HG03064 (cell line): ENCODE results near the gene ZNF330.

Experiments used
- ATAC-seq: cut with Tn5 transposase; IDR thresholded peaks from one replicate; pipeline ENCODE4 v1.9.1; 2021; ENCODE audit warnings: low read depth; ENCODE audit not compliant: unreplicated experiment

ZNF330 gene

DNA sequence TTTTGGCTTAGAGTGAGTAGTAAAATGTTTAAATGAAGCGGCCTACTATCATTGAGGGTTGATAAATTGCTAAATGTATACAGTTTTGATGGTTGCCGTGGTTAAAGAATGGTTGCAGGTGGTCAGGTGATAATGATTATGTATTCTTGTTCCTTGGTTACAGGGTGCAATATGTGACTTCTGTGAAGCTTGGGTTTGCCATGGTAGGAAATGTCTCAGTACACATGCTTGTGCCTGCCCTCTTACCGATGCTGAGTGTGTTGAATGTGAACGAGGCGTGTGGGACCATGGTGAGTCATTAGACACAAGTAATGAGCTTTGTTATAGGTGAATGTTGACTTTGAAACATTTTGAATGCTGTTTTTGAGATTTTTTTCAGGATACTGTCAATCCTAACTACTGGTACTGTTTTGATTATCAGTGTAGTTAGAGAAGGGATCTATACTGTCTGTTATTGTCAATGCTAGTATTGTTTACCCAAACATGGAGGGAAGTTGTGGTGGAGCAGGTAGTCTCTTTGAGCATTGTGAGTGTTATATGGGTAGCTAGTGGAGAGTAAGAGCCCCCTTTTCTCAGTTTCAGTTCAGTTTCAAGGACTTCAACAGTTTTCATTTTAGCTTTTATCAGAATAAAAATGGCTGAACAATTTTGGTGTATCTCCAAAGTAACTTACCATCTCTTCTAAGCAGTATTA is 8.9 kb downstream of the ZNF330 start:
- no peak for ATAC-seq

DNA sequence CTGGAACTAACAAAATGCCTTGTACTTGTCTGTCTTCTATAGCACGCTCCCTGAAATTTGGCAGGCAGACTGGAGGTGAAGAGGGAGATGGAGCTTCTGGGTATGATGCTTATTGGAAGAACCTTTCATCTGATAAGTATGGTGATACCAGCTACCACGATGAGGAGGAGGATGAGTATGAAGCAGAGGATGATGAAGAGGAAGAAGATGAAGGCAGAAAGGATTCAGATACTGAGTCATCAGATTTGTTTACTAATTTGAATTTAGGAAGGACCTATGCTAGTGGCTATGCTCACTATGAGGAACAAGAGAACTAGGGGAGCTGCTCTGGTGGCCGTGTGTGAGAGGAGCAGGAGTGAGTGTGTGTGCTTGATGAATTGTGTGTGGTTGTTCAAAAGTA is 13.0 kb downstream of the ZNF330 start:
- no peak for ATAC-seq

DNA sequence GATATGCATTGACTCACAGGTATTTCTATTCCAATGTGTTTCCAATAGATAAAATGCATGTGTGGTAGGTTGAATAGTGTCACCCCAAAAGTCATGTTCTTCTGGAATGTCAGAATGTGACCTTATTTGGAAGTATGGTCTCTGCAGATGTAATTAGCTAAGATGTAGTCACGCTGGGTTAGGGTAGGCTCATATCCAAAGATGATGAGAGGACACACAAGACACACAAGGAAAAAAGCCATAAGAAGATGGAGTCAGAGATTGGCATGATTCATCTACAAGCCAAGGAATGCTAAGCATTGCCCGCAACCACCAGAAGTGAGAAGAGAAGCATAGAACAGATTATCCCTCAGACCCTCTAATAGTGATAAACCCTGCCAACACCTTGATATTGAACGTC is 17.5 kb downstream of the ZNF330 start:
- ATAC-seq, result no peak

DNA sequence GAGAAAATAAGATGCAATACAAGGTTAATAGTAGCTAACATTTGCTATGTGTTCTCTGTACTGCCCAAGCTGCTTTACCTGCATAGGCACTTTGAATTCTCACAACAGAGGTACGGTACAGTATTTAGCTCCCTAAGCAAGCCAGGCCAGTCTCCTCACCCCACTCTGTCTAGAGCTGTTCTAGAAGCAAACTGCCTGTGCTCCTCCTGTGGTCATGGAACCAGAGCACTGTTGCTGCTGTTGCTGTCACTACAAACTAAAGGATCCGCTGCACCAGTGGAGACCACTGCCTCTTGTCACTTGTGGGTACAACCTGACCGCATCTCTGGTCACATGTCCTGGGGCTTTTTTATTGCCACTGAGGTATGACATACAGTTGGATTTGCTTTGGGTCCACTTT is 19.6 kb downstream of the ZNF330 start:
- ATAC-seq, result no peak

DNA sequence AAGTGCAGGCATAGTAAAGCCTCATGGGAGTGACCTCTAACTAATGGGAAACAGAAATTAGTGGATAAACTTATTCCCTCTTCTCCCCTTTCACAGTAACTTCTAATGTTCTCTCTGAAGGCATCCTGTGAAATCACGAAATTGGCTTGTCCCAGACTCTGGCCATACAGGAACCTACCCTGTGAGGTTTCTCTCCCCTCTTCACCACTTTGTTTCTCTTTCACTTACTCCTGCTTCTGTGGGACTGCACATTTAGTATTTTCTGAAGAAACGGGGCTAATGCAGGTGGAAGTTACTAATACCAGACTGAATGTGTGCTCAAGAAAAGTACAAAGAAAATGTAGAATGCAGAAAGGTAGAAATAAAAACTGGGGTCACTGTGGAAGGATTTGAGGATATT is 20.0 kb downstream of the ZNF330 start:
- ATAC-seq, result no peak

DNA sequence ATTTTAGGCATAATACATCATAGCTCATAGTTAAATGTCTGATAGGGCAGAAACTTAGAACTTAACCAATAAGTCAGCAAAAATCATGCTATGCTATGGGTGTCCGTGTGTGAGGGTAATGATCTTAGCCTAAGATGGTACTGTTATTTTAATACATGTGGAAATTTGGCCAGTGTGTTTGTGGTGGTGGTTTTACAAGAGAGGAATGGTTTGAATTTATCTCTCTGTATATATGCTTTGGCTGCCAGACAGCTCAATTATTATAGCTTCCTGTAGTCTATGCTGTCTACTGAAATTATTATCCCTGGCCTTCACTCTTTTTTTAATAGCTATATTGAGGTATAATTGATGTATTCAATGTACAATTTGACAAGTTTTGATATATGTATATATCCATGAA is 21.3 kb downstream of the ZNF330 start:
- no peak for ATAC-seq

DNA sequence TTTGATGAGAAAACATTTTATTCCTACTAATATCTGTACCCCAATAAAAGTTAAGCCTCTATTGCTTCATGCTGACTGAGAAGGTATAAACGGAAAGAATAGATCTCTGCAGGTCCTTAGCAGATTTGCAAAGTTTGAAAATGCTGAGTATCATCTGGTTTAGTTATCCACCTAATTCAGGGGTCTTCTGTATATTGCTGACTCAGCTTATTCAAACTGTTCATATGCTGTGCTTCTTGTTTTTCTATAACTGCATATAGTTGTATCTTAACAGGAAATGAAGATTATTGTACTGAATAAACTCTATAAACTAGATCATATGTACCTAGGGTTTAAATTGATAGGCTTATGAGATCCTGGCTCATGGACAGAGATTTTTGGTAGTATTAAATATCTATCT is 23.7 kb downstream of the ZNF330 start:
- no peak for ATAC-seq

DNA sequence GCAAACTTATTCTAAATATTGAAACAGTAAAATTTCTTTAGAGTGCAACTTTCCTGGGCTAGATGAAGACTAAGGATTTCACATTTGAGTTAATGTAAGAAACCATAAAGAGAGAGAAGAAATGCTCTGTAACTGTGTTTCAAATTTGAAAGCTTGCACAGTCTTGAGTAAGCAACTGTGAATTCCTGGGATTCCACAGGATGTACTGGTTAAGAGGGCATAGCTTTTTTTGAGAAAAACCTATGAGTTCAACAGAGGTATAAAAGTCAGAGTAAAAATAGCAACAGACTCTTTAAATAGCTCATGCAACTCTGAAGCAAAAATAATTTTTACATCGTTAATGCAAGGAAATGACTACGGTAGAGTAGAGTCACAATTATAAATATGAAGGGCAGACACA is 25.5 kb downstream of the ZNF330 start:
- ATAC-seq, result no peak

DNA sequence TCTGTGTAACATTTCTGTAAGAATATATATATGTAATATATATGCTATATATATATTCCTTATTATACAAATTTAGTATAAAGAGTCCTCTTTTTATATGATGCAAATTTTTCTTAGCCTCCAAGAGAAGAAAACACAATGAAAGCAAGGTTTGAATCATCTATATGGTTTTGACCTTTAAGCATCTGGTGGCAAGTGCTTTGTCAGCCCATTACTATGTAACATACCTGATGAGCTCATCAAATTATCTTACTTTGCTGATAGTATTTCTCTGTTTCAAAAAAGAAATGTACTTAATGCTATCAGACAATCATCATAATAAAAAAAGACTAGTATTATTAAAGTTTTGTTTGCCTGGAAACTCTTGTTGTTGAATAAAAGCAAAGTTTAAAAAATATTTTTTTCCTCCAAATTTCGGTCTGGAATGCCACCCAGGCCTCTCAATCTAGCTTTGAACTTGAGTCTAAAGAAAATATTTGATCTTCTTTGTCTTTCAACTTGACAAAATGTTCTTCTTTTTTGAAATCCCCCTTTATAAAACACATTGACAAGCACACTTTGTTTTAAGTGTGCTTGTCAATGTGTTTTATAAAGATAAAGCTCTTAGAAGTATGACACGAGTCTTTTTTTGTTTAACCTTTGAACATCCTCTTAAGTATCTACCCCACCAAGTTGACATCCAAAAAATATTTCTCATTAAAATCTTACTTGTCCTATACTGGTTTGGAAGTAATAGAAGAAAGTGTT is 26.2 kb downstream of the ZNF330 start:
- no peak for ATAC-seq

DNA sequence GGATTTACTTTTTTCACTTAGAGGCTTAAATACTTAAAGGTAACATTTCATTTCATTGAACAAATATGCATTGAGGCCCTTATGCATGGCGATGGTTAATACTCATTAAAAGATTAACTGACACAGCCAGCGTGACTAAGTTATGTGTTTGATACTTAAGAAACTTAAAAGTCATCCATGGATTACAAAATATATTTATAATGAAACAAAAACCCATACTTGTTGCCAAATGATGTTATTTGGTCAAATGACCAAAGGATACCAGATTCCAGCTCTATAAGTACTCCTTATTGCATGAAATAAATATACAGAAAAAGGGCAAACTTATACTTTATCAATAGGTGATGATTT is 26.7 kb downstream of the ZNF330 start:
- ATAC-seq, result no peak

DNA sequence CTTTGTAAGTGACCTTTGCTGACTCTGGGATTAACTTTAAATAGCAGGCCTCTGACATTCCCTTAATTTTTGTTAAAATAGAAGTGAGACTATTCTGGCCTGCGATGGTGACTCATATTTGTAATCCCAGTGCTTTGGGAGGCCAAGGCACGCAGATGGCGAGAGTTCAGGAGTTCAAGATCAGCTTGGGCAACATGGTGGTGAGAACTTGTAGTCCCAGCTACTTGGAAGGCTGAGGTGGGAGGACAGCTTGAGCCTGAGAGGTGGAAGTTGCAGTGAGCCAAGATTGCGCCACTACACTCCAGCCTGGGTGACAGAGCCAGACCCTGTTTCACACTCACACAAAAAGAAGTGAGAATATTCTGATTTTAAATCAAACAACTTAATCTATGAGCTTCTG is 27.3 kb downstream of the ZNF330 start:
- ATAC-seq, result no peak

DNA sequence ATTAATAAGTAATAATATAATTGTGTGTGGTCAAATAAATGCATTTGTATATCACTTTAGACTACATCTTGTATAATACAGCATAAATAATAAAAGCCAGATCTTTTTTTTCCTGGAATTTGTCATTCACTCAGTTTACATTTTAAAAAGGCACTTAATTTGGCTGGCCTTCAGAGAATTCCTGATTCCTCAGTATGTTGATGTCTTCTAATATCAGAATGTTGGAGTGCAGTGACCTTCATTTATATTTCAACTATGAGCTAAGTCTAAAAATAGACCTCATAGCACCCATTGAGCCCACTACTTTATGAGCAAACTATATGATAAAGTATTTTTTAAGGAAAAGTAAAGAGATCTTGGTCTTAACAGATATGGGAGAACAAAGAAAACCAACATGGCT is 27.8 kb downstream of the ZNF330 start:
- no peak for ATAC-seq

DNA sequence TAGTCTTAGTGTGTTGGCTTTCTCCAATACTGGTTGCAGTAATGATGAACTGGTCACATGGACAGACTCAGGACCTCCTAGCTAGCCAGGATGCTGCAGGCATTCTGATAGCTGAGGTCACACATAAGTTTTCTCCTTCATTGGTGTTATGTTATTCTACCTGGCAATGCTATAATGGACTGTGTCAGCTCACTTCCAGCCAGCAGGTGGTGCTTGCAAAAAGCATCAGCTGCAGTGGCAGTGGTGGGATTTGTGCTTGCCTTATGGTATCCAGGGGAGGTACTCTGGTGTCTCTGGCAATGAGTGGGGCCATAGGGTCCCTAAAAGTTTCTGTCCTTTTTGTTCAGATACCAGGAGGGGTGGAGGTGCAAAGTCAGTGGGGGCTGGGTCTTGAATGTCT is 33.6 kb downstream of the ZNF330 start:
- no peak for ATAC-seq

DNA sequence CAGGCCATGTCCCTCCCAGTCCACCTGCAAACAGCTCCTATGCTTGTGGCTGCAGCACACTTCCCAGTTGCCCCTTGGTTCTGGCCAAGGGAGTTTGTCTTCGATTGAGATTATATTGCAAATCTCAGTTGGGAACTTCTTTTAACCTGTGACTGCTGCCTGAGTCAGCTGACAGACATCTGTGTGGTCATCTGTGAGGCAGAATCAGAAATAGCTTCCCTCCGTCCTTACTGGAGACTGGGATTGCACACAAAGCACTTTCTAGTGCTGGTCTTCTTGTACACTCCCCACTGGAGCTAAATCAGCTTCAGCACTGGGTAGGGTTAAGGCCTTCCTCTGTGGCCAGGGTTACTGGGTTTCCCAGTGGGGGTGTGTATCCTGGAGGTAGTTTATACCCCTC is 34.3 kb downstream of the ZNF330 start:
- no peak for ATAC-seq

DNA sequence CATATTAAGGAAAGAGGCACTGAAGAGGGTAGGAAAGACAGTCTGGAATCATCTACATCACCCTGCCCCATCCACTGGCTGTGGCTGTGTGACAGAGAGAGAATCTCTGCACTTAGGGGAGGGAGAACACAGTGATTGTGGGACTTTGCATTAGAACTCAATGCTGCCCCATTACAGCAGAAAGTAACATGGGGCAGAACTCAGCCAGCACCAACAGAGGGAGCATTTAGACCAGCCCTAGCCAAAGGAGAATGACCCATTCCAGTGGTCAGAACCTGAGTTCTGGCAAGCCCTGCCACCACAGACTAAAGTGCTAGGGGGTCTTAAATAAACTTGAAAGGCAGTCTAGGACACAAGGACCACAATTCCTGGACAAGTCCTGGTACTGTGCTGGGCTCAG is 37.9 kb downstream of the ZNF330 start:
- ATAC-seq, result no peak

DNA sequence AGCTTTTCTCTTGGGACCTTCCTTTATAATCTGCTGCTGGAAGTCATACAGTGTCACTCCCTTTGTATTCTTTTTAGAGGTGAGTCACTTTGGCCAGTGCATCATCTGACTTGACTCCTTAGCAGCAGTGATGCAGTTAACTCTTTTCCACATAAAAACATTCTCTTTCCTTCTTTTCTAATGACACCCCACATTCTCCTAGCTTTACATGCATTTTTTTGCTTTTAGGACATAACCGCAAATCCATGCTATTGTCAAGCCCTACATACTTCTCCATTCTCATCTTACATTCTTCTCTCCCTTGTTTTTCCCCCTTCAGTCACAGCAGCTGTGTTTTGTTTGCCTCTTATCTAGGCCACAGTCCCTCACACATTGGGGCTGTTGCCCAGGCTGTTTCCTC is 55.1 kb downstream of the ZNF330 start:
- ATAC-seq, result no peak

DNA sequence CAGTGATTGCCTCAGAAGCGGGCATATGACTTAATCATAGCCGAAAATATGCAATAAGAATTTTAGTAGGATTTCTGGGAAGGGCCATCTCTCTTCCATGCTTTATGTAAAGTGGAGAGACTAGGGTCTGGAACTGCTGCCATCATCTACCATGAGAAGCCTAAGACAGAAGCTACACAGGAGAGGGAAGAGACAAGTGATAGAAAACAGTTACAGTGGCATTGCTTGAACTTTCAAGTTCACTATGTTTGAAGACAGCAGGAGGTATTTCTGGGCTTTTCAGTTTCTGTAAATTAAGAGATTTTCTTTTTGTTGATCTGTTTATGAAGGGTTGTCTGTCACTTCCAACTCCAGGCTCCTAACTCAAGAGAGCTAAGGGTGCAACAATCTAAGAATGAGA is 62.5 kb downstream of the ZNF330 start:
- ATAC-seq, result no peak

DNA sequence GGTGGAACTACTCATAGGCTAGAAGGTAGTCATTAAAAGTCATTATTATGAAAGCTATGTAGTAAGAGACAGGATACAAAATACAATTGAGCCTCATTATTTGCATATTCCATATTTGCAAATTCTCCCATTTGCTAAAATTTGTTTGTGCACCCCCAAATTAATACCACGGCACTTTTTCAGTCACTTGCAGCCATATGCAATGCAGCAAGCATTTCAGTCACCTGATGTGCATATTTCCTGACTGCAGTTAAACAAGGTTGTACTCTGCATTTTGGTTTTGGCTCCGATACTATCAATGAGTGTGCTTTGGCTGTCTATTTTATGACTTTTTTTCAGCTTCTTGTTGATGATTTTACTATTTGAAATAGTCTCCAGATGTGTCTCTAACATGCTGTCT is 62.9 kb downstream of the ZNF330 start:
- ATAC-seq, result no peak
